GM21529 (cell line): ENCODE measurements around the gene FBXL14.
"Not testable (repeated sequence)": the region's sequence is repeated elsewhere in the genome, so short reads cannot be mapped to it uniquely, and the experiment has no call there.

Source experiments
- ATAC-seq: cut with Tn5 transposase; IDR thresholded peaks from one replicate; pipeline ENCODE4 v1.9.1; 2021; ENCODE audit not compliant: unreplicated experiment

FBXL14 gene

DNA sequence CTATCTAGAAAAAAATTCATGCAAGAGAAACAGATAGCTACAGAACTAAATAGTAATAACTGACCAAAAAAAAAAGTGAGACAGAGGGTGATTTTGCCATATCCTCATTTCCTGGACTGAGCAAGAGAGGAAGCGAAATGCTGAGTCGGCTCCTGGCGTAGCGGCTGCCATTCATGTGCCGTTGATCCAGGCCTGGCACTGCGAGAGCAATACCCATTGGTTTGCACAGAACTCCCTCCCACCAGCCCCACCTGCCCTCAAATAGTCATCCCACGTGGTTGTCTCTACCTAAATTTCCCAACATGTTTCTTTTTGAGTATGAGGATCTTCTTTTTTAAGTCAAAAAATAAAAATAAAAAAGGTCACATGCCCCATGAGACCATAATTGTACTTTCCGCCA lies 25.2 kb upstream of the FBXL14 start:
- ATAC-seq: peak; percentile 46

- ATAC-seq: no peak
These were observed 24.8 kb upstream of the FBXL14 start for GRCh38 chr12:1619159-1619558.

- no peak for ATAC-seq
These were observed 24.1 kb upstream of the FBXL14 start for GRCh38 chr12:1618489-1618888.

DNA sequence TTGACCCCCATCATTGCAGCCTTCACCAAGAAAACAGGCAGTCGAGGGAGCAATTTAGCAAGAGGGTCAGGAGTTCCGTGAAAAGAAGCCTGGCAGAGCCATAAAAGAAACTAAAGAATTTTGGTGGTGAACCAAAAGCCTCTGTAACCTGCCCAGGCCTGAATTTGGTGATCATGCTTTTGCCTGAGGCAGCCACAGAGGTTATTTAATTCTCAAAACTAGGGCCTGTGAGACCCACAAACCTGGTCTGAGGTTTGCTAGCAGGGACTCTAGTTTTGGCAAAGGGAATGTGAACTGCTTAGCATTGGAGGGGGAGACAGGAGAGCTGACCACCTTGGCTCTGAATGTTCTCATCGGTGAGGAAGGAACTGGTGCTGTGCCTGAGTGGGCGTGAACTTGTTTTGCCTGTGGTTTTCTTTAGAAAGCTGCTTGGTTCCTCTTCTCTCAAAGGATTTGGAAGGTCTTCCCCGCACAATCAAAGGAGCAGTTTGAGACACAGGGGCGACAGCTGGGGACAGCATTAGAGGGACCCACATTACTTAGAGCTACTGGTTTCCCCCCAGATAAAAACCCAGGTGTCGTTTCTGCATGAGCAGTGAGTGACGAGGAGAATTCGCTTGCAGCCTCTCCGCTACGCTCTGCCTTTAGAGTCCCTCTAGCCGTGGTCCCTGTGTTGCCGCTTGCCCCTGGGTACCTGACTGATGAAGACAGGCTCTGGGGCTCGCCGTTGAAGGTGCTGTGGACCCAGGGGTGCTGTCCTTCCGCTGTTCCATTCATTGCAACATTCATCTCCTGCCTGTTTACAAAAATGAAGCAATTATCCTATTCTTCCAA lies 22.1 kb upstream of the FBXL14 start:
- ATAC-seq: no peak

DNA sequence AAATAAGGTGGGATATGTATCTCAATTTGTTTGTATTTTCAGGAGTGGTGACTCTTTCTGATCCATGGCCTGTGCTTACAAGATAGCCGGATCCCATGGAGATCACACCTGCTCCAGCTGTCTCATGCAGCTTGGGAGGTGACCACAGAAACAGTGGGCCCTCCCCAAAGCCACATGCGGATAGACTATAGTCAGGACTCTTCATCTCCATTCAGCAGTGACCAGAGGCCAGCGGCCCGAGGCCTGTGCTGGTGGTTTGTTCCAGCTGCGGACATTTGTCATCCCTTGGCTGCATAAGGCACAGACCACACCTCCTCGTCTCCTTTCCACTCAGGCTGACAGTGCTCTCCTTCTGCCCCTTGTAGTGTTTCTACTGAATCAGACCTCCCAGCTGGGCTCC lies 20.0 kb upstream of the FBXL14 start:
- no peak for ATAC-seq

- no peak for ATAC-seq
These were observed 19.5 kb upstream of the FBXL14 start for GRCh38 chr12:1613860-1614259.

- no peak for ATAC-seq
These were observed 17.6 kb upstream of the FBXL14 start for GRCh38 chr12:1611803-1612572.

DNA sequence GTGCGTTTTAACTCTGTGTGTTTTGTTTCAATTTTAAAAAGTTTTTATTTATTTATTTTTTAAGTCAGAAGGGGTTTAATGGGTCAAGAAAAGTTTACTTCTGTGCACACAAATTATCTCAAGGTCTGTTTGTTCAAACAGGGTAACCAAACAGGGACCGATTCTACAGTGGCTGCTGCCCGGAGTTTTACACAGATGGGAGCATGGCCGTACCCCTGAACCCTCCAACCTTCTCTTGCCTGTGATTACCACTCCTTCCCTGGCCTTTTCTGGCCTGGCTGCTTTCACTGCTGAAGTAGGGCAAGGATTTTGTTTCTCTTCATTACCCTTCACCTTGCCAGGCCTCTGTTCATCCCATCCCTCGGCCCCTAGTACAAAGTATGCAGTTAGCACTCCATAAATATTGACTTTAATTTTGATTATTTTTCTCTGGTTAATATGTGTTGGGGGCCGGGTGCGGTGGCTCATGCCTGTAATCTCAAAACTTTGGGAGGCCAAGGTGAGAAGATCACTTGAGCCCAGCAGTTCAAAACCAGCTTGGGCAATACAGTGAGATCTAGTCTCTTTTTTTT lies 15.8 kb upstream of the FBXL14 start:
- no peak for ATAC-seq

DNA sequence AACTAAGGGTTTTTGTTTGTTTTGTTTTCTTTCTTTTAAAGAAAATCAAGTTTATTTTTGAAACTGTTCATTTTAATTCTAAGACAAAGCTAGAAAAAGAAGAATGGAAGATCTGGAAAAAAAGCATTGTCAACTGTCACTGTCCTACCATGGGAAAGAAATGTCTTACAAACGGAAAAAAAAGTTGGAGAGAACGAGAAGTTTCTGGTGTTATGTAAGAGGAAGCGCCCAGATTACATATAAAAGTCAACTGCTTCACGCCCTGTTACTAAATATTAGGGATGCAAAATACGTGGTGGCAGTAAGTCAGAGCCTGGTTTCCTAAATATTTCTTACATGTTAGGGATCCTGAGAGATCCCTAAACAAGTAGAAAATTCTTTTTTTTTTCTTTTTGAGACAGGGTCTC lies 14.3 kb upstream of the FBXL14 start:
- ATAC-seq: no peak

- ATAC-seq: no peak
These were observed 13.7 kb upstream of the FBXL14 start for GRCh38 chr12:1607940-1608712.

DNA sequence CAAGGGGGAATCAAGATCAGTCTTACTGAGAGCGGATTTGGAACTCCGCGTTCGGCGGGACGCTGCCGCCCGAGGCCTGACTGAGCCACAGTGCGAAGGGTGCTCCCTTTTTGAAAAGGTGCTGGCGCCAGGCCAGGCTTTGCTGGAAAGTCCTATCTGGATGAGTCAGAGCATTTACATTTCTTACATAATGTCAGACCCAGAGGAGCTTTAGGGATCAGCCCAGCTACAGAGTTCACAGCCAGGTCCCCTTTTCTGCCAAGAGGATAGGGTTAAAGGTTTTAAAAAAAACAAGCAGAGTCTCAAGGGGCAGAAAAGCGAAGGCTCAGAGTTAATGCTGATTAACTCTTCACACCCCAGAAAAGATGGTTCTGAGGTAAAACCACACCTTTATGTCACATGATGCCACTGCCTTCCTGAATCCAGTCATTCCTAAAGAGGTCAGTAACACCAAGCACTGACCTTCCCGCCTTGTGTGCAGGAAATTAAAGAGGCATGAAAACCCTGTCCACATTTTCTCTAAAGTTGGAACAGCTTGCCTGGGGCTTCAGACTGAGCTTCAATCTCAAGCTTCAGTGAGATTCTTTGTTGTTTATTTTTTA lies 11.7 kb upstream of the FBXL14 start:
- ATAC-seq: peak; percentile 76

DNA sequence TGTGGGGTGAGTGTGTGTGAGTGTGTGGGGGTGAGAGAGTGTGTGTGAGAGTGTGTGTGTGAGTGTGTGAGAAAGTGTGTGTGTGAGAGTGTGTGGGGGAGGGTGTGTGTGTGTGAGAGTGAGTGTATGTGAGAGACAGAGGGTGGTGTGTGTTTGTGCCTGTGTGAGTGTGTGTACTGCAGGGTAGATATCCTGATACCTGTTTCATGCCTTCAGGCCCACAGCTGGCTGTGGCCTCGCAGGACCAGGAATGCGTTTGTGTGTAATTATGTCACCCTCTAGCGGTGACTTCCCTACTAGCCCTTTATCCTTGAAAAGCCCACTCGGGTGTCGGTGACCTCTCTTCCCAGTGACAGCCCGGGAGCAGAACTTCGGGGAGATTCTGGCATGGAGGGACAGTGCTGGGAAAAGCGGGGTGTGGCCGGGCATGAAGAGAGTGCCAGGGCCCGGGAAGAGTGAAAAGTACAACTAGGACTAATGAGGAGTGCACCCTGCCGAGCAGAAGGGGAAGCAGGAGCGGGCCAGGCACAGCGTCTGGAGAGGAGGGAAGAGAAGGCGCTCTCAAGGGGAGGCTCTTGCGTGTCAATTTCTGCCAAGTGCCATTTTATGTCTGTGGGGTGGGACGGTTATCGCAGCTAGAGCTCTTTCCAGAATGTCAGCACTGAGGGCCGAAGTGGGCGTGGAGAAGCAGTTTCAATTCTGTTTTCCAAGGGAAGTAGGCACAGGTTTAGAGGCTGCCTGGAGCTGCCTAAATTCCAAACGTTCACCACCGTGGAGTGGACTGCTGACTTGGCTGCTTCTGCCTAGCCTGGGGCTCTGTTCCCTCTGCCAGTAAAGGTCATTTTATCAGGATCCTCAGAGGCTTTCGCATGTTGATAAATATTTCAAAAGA lies 11.0 kb upstream of the FBXL14 start:
- ATAC-seq: peak; percentile 36

DNA sequence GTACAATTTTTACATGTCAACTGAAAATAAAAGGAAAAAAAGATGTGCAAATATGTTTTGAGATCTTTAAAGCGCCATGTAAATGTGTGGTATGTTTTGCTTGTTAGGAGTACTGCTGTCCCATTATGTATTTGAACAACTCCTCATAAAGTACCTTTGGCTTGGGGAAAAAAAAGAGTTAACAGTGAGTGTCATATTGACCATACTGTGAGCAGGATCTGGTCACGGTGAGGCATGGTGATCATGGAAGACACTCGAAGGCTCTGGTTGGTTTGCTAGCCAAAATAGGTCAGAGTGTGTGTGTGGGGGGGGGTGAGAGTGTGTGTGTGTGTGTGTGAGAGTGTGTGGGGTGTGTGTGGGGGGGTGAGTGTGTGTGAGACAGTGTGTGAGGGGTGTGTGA lies 10.1 kb upstream of the FBXL14 start:
- ATAC-seq: no peak

DNA sequence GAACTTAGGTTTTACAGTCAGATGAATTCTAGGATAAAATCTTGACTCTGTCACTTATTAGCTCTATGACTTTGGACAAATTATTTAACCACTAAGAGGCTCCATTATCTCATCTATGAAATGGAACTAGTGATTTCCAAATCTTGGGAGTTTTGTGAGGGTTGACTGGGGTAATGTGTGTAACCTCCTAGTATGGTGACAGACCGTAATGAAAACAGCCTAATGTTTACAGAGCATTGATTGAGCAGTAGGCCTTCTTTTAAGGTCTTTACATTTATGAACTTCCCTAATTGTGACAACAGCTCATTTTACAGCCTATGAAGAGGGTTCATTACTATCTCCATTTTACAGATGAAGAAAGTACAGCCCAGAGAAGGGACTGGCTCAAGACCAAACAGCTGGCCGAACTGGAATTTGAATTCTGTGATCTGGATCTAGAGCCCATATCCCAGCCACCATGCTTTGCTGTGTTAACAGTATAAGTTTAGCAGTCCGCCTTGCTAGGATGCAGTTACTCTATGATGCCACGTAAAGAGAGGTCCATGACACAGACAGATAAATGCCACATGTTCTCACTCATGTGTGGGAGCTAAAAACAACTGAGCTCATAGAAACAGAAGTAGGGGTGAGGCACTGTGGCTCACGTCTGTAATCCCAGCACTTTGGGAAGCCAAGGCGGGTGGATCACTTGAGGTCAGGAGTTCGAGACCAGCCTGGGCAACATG lies 9.1 kb upstream of the FBXL14 start:
- ATAC-seq: no peak

GRCh38 chr12:1602706-1603105 lies 8.3 kb upstream of the FBXL14 start:
- ATAC-seq: not testable (repeated sequence)

DNA sequence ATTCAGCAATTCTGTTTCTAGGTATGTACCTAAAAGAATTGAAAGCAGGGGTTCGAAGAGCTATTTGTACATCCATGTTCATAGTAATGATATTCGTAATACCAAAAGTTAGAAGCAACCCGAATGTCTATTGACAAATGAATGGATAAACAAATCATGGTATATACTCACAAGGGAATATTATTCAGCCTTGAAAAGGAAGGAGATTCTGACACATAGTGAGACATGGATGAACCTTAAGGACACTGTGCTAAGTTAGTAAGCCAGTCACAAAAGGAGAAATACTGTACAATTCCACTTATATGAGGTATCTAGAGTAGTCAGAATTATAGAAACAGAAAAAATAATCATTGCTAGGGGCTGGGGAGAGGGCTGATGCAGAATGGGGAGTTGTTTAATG lies 4.4 kb upstream of the FBXL14 start:
- ATAC-seq: no peak

DNA sequence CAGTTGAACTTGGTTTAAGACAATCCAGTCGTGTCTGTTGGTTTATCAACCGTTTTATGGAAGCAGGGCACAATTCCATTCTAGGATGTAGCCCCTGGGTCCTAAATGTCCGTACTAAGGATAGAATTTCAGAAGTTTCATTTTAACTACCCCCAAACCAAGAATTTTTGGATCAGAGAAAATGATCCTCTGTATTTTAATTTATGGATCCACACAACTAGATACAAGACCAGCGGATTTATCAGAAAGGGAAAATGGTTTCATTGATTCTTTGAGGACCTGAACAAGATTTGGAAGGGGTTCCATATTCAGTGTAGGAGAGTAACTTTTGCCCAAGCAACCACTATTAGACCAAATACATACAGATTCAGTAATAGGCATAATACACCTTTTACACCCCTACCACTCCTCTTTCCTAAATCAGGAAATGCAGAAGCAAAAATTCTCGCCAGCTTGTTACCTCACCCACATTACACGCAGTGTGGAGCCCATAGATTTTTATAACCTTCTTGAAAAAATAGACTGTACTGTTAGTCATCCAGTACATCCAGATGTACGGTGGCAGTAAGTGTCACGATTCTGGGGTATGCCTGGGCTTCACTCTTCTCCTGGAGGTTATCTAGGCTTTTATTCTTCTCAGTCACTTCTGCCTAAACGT lies 1.4 kb upstream of the FBXL14 start:
- no peak for ATAC-seq

GRCh38 chr12:1595026-1595561 lies 713 bp upstream of the FBXL14 start:
- no peak for ATAC-seq

DNA sequence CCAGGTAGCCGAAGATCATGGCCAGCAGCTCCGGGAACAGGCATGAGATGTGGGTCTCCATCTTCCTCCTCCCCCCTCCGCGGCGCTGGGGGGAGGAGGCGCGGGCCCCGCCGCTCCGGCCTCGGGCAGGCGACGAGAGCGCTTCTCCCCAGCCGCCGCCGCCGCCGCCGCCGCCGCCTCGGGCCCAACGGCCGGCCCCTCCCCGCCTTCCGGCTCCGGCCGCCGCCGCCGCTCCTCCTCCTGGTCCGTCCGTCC lies 448 bp downstream of the FBXL14 start:
- peak; percentile 55 for ATAC-seq
